Endothelial cell of umbilical vein (primary cell): ENCODE results near the gene TSSC4. TPM values are rescaled to one million over a fixed set of nuclear protein-coding genes. Genes with fewer than 3 reads are reported as not detected.

ENCODE experiments used
- BruUV-seq: library from RNA; stranded (reverse); fragments of 400-500 nt; replicated peaks from 2 replicates; lab custom pipeline; 2021; lab: Mats Ljungman, UMichigan
- CTCF ChIA-PET: fragments of 300-600, 350-600 bp; sonication (Branson Sonifier 250); formaldehyde crosslinking; loops from one replicate; lab custom pipeline; 2021; ENCODE audit warnings: antibody characterized with exemption, inconsistent platforms; lab: Charles Lee
- POLR2A ChIA-PET: fragments of 300-600, 350-600 bp; sonication (Branson Sonifier 250); formaldehyde crosslinking; loops from one replicate; lab custom pipeline; 2021; ENCODE audit warnings: antibody characterized with exemption, inconsistent platforms; lab: Charles Lee
- DNase-seq: peaks from one replicate; pipeline ENCODE4 v3.0.0-alpha.2; 2011; ENCODE audit warnings: low read depth, low spot score
- FAIRE-seq: peaks from 2 replicates; lab custom pipeline; 2011; peaks lifted over from hg19 to GRCh38; lab: Jason Lieb, UNC
- H2AFZ ChIP-seq: 2 replicates; pipeline ENCODE4 v1.6.0; 2012; ENCODE audit warnings: low read depth, low read length, control low read depth, inconsistent platforms
- H3K27ac ChIP-seq: 2 replicates; pipeline ENCODE4 v1.5.1; 2011; ENCODE audit warnings: low read depth, mild to moderate bottlenecking, control low read depth, low read length, moderate library complexity; ENCODE audit not compliant: insufficient read depth
- H3K27me3 ChIP-seq, 2 experiments: 2 replicates each; pipeline versions ENCODE4 v1.6.0 to v1.6.1; 2011; ENCODE audit warnings: low read length in 2 of 2, mixed read lengths in 1 of 2; ENCODE audit not compliant: control insufficient read depth in 2 of 2, insufficient read depth in 2 of 2
- H3K36me3 ChIP-seq, 2 experiments: 2 replicates in 1 of 2; 3 replicates in 1 of 2; pipeline ENCODE4 v1.5.1; 2011; ENCODE audit warnings: low read length in 2 of 2, mild to moderate bottlenecking in 1 of 2, moderate library complexity in 1 of 2; ENCODE audit not compliant: control insufficient read depth in 2 of 2, insufficient read depth in 2 of 2; ENCODE audit errors: extremely low read depth in 1 of 2
- H3K4me1 ChIP-seq: 3 replicates; pipeline ENCODE4 v1.5.1; 2011; ENCODE audit warnings: mild to moderate bottlenecking, low read length; ENCODE audit not compliant: control insufficient read depth, insufficient read depth; ENCODE audit errors: extremely low read depth
- H3K4me2 ChIP-seq: 2 replicates; pipeline ENCODE4 v1.6.1; 2011; ENCODE audit warnings: low read length, control low read depth, mixed read lengths; ENCODE audit not compliant: insufficient read depth
- H3K4me3 ChIP-seq, 3 experiments: fragments of 200-600 bp in 1 of 3; sonication (generic), shearing (Covaris generic) in 1 of 3; replicated peaks in 1 of 3; 2 replicates each; pipeline ENCODE4 v1.5.1; 2011 to 2016; ENCODE audit warnings: control low read depth in 3 of 3, low read length in 3 of 3, mild to moderate bottlenecking in 2 of 3, inconsistent platforms in 1 of 3, low read depth in 1 of 3, moderate library complexity in 1 of 3; ENCODE audit not compliant: insufficient read depth in 1 of 3
- H3K79me2 ChIP-seq: 2 replicates; pipeline ENCODE4 v1.6.0; 2012; ENCODE audit warnings: low read length, inconsistent platforms; ENCODE audit not compliant: control insufficient read depth, insufficient read depth
- H3K9ac ChIP-seq: replicated peaks from 2 replicates; pipeline ENCODE3; 2011; ENCODE audit warnings: low read length, control low read depth; ENCODE audit not compliant: insufficient read depth; ENCODE audit errors: extremely low read depth
- H3K9me1 ChIP-seq: replicated peaks from 3 replicates; pipeline ENCODE4 v1.6.0; 2011; ENCODE audit warnings: mild to moderate bottlenecking, low read length; ENCODE audit not compliant: control insufficient read depth, insufficient read depth; ENCODE audit errors: extremely low read depth
- H3K9me3 ChIP-seq: replicated peaks from 2 replicates; pipeline ENCODE4 v1.5.1; 2012; ENCODE audit warnings: low read length, inconsistent platforms; ENCODE audit not compliant: control insufficient read depth, insufficient read depth
- H4K20me1 ChIP-seq: replicated peaks from 2 replicates; pipeline ENCODE3; 2011; ENCODE audit warnings: mild to moderate bottlenecking, low read length; ENCODE audit not compliant: control insufficient read depth, insufficient read depth; ENCODE audit errors: extremely low read depth
- CTCF ChIP-seq, 2 donors: IDR thresholded peaks; 1 replicate in 1 of 2; 2 replicates in 1 of 2; pipeline ENCODE4 v1.5.1; 2011; ENCODE audit warnings: low read length in 2 of 2, mild to moderate bottlenecking in 2 of 2, moderate library complexity in 2 of 2, control low read depth in 1 of 2, inconsistent platforms in 1 of 2, low read depth in 1 of 2; ENCODE audit not compliant: insufficient read depth in 1 of 2; ENCODE audit errors: extremely low read depth in 1 of 2
- EZH2 ChIP-seq: IDR thresholded peaks from 2 replicates; pipeline ENCODE4 v1.6.1; 2012; ENCODE audit warnings: borderline replicate concordance, low read depth, mild to moderate bottlenecking, moderate library complexity, low read length, inconsistent platforms; ENCODE audit not compliant: severe bottlenecking
- FOS ChIP-seq: IDR thresholded peaks from 2 replicates; pipeline ENCODE4 v1.6.1; 2011; ENCODE audit warnings: mild to moderate bottlenecking, low read length, moderate library complexity, borderline replicate concordance; ENCODE audit not compliant: insufficient read depth
- GATA2 ChIP-seq: IDR thresholded peaks from 2 replicates; pipeline ENCODE4 v1.7.0; 2011; ENCODE audit warnings: low read depth, mild to moderate bottlenecking, moderate library complexity, mixed read lengths, low read length; ENCODE audit not compliant: insufficient read length, insufficient read depth
- JUN ChIP-seq: IDR thresholded peaks from 2 replicates; pipeline ENCODE4 v1.6.1; 2011; ENCODE audit warnings: borderline replicate concordance, low read depth; ENCODE audit not compliant: insufficient read length, insufficient read depth
- MYC ChIP-seq: IDR thresholded peaks from one replicate; pipeline ENCODE4 v1.6.1; 2011; ENCODE audit warnings: mild to moderate bottlenecking, low read depth, low read length
- POLR2A ChIP-seq: IDR thresholded peaks from 2 replicates; pipeline ENCODE4 v1.6.1; 2012; ENCODE audit warnings: low read depth, mild to moderate bottlenecking, control low read depth, low read length
- POLR2AphosphoS5 ChIP-seq: IDR thresholded peaks from 2 replicates; pipeline ENCODE4 v1.6.1; 2012; ENCODE audit warnings: low read depth, mild to moderate bottlenecking, control low read depth, low read length, moderate library complexity; ENCODE audit not compliant: insufficient read depth
- dilution Hi-C: fragments of 300-500 bp; cut with MboI; formaldehyde crosslinking; loops from one replicate; pipeline ENCODE4 v1.15.0; 2019; ENCODE audit warnings: low sequenced_read_pairs; ENCODE audit not compliant: extremely low pct_ligation_motif_present
- intact Hi-C: fragments of 100-400 bp; cut with micrococcal nuclease; formaldehyde crosslinking; loops from one replicate; pipeline ENCODE4 v1.10.0; 2022
- polyA plus RNA-seq, 4 experiments: library from polyadenylated mRNA; depleted of rRNA in 3 of 4; stranded (reverse) in 3 of 4; unstranded in 1 of 4; fragments of >200 nt; gene quantifications; 2 replicates each; pipeline versions ENCODE4 v1.2.1 to v1.2.3, GENCODE V29; 2011 to 2012; ENCODE audit warnings: missing spikeins in 1 of 4
- total RNA-seq: library from RNA; stranded (reverse); gene quantifications from 2 replicates; pipeline ENCODE4 v1.2.3, GENCODE V29; 2021
- TF ChIP-seq, protein P1 (sequence below): IDR thresholded peaks from 2 replicates; pipeline ENCODE4 v1.6.1; 2011; ENCODE audit not compliant: insufficient read depth, insufficient read length

The TSSC4 gene
- total and polyA plus RNA-seq, 2 donors (not counting 3 experiments of a cell fraction or from before 2014, with no cell fraction given), result 42.7 to 59.6 TPM

GRCh38 chr11:2386591-2386990, 14.0 kb upstream of the TSSC4 start:
- FAIRE-seq, result no peak
- no peaks in the 10 kb centered on the region for H3K27me3 ChIP-seq
- no peak overlapping the region for H3K4me3 ChIP-seq
- BruUV-seq, result no TSS peak
- H3K4me2 ChIP-seq, result no peak overlapping the region
- peak overlapping the region; percentile 13 for H3K27ac ChIP-seq
- peaks cover 2 to 11% of the 10 kb centered on the region in 2 experiments for H3K36me3 ChIP-seq
- no peaks in the 10 kb centered on the region for H3K9me1 ChIP-seq
- TF ChIP-seq MYC (no peak), JUN (no peak), FOS (no peak), POLR2AphosphoS5 (no peak), CTCF (IDR thresholded peaks at IDR 0.05; ENCODE audit: extremely low read depth in 1 of 2, insufficient read depth in 1 of 2, low read depth in 1 of 2, low read length in 2 of 2) (no peak), GATA2 (no peak), EZH2 (no peak), POLR2A (no peak)
- TF ChIP-seq, protein P1, sequence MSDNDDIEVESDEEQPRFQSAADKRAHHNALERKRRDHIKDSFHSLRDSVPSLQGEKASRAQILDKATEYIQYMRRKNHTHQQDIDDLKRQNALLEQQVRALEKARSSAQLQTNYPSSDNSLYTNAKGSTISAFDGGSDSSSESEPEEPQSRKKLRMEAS, result no peak
- H3K4me1 ChIP-seq, result peaks cover 31% of the 10 kb centered on the region
- intact Hi-C loops (no loop called here), dilution Hi-C loops (no loop called here)
- CTCF ChIA-PET, result interaction anchor here (0.7 to 2.4 kb wide), 8 partner anchors 9 to 230 kb away, joined by 3 to 13 read pairs (median 4); partner anchors contain the start of genes CD81 and TSSC4
- peaks cover 95% of the 10 kb centered on the region for H3K79me2 ChIP-seq
- no peak overlapping the region for H3K9ac ChIP-seq
- DNase-seq, result no peak
- POLR2A ChIA-PET, result interaction anchor here (1.4 to 2.1 kb wide), 2 partner anchors 9 to 14 kb away, joined by 4 to 17 read pairs; partner anchors contain the start of genes CD81 and TSSC4
- H3K9me3 ChIP-seq, result no peaks in the 10 kb centered on the region
- H2AFZ ChIP-seq, result no peak overlapping the region
- H4K20me1 ChIP-seq, result peaks cover 2% of the 10 kb centered on the region
